IMR-90 (cell line): ENCODE measurements around the gene AHDC1. TPM values are rescaled to one million over a fixed set of nuclear protein-coding genes. Genes with fewer than 3 reads are reported as not detected.
A peak's percentile ranks its signal among the peaks of the same experiment; 100 is the strongest.

Source experiments
- ATAC-seq: fragments of 200-7000 bp; cut with Tn5 transposase; 2 replicates; pipeline ENCODE4 v1.9.1; 2020; ENCODE audit warnings: low read depth, mild to moderate bottlenecking, moderate library complexity
- BruUV-seq: library from RNA; stranded (reverse); fragments of 400-500 nt; replicated peaks from 2 replicates; lab custom pipeline; 2021; lab: Mats Ljungman, UMichigan
- CTCF ChIA-PET: fragments of 300-600 bp; formaldehyde crosslinking; extraction: SDS; loops from one replicate; lab custom pipeline; 2021; ENCODE audit warnings: antibody characterized with exemption; lab: Yijun Ruan, JAX
- POLR2A ChIA-PET: fragments of 300-600 bp; sonication (Branson Sonifier 250); formaldehyde crosslinking; loops from one replicate; lab custom pipeline; 2022; ENCODE audit warnings: antibody characterized with exemption; ENCODE audit not compliant: unreplicated experiment; lab: Charles Lee
- DNase-seq: peaks from one replicate; pipeline ENCODE4 v3.0.0; 2013
- H2AFZ ChIP-seq: replicated peaks from 2 replicates; pipeline ENCODE3; 2013; ENCODE audit warnings: low read length, mild to moderate bottlenecking; ENCODE audit not compliant: poor library complexity
- H2AK5ac ChIP-seq: 2 replicates; pipeline ENCODE4 v1.6.1; 2013; ENCODE audit warnings: low read depth, low read length, inconsistent platforms
- H2AK9ac ChIP-seq: replicated peaks from 2 replicates; pipeline ENCODE3; 2013; ENCODE audit warnings: mild to moderate bottlenecking, low read depth, low read length, moderate library complexity; ENCODE audit not compliant: poor library complexity
- H2BK120ac ChIP-seq: 2 replicates; pipeline ENCODE4 v1.6.1; 2013; ENCODE audit warnings: low read depth, low read length, inconsistent platforms
- H2BK15ac ChIP-seq: 3 replicates; pipeline ENCODE4 v1.6.1; 2013; ENCODE audit warnings: low read depth, low read length, inconsistent platforms
- H2BK20ac ChIP-seq: 2 replicates; pipeline ENCODE4 v1.6.1; 2013; ENCODE audit warnings: low read depth, mild to moderate bottlenecking, inconsistent platforms, low read length, moderate library complexity
- H2BK5ac ChIP-seq: 2 replicates; pipeline ENCODE4 v1.6.1; 2013; ENCODE audit warnings: mild to moderate bottlenecking, low read depth, low read length, inconsistent platforms; ENCODE audit not compliant: poor library complexity, severe bottlenecking
- H3K14ac ChIP-seq: replicated peaks from 2 replicates; pipeline ENCODE4 v1.6.1; 2013; ENCODE audit warnings: low read depth, low read length, inconsistent platforms
- H3K18ac ChIP-seq: 2 replicates; pipeline ENCODE4 v1.6.1; 2013; ENCODE audit warnings: low read depth, low read length, control low read depth
- H3K23ac ChIP-seq: 2 replicates; pipeline ENCODE4 v1.6.1; 2013; ENCODE audit warnings: low read depth, low read length, inconsistent platforms
- H3K27ac ChIP-seq: 2 replicates; pipeline ENCODE4 v1.5.1; 2013; ENCODE audit warnings: mild to moderate bottlenecking, control low read depth, low read length; ENCODE audit not compliant: insufficient read depth
- H3K27me3 ChIP-seq: 2 replicates; pipeline ENCODE4 v1.6.1; 2013; ENCODE audit warnings: low read length; ENCODE audit not compliant: control insufficient read depth, insufficient read depth
- H3K36me3 ChIP-seq: 2 replicates; pipeline ENCODE4 v1.6.1; 2013; ENCODE audit warnings: low read length, mixed read lengths; ENCODE audit not compliant: control insufficient read depth, insufficient read depth
- H3K4ac ChIP-seq: 2 replicates; pipeline ENCODE4 v1.6.1; 2013; ENCODE audit warnings: low read depth, low read length, inconsistent platforms
- H3K4me1 ChIP-seq: 2 replicates; pipeline ENCODE4 v1.6.1; 2013; ENCODE audit warnings: low read length, mixed read lengths; ENCODE audit not compliant: control insufficient read depth, insufficient read depth
- H3K4me2 ChIP-seq: 2 replicates; pipeline ENCODE4 v1.6.1; 2013; ENCODE audit warnings: low read depth, mild to moderate bottlenecking, control low read depth, low read length, moderate library complexity
- H3K4me3 ChIP-seq: 2 replicates; pipeline ENCODE4 v1.5.1; 2013; ENCODE audit warnings: low read depth, mild to moderate bottlenecking, control low read depth, low read length, moderate library complexity; ENCODE audit not compliant: insufficient read depth
- H3K56ac ChIP-seq: 2 replicates; pipeline ENCODE4 v1.6.1; 2013; ENCODE audit warnings: low read length, inconsistent platforms; ENCODE audit not compliant: insufficient read depth; ENCODE audit errors: extremely low read depth
- H3K79me1 ChIP-seq, 2 experiments: 2 replicates each; pipeline ENCODE4 v1.6.1; 2013; ENCODE audit warnings: low read length in 2 of 2, inconsistent platforms in 1 of 2, low read depth in 1 of 2
- H3K9ac ChIP-seq: 2 replicates; pipeline ENCODE4 v1.6.1; 2013; ENCODE audit warnings: low read depth, low read length, control low read depth
- H3K9me1 ChIP-seq: 2 replicates; pipeline ENCODE4 v1.6.1; 2013; ENCODE audit warnings: low read length, inconsistent platforms; ENCODE audit not compliant: insufficient read depth
- H3K9me3 ChIP-seq: 2 replicates; pipeline ENCODE4 v1.6.1; 2013; ENCODE audit warnings: low read length; ENCODE audit not compliant: control insufficient read depth, insufficient read depth
- H4K20me1 ChIP-seq: 2 replicates; pipeline ENCODE4 v1.6.1; 2013; ENCODE audit warnings: low read length, inconsistent platforms; ENCODE audit not compliant: insufficient read depth
- H4K5ac ChIP-seq: 2 replicates; pipeline ENCODE4 v1.6.1; 2013; ENCODE audit warnings: mild to moderate bottlenecking, low read depth, low read length, control low read depth
- H4K8ac ChIP-seq, 2 experiments: 2 replicates each; pipeline ENCODE4 v1.6.1; 2013; ENCODE audit warnings: low read depth in 2 of 2, low read length in 2 of 2, control low read depth in 1 of 2, inconsistent platforms in 1 of 2
- H4K91ac ChIP-seq: 2 replicates; pipeline ENCODE4 v1.6.1; 2013; ENCODE audit warnings: low read depth, low read length, inconsistent platforms; ENCODE audit not compliant: insufficient read depth
- MAFK ChIP-seq: IDR thresholded peaks from 2 replicates; pipeline ENCODE4 v1.6.1; 2012; ENCODE audit warnings: low read depth, low read length, improper control_type of control experiment
- MAZ ChIP-seq: IDR thresholded peaks from 2 replicates; pipeline ENCODE4 v1.6.1; 2012; ENCODE audit warnings: low read depth, mild to moderate bottlenecking, low read length, improper control_type of control experiment, moderate library complexity, borderline replicate concordance
- RFX5 ChIP-seq: IDR thresholded peaks from 2 replicates; pipeline ENCODE4 v1.8.0; 2012; ENCODE audit warnings: low read depth, mild to moderate bottlenecking, low read length, moderate library complexity
- WGBS, 2 experiments: methylation state at CpG; one replicate each; pipeline versions ENCODE4 v1.1.5 to v1.1.7; 2013; ENCODE audit warnings: missing lambda C conversion rate in 2 of 2; ENCODE audit not compliant: insufficient read length in 1 of 2; ENCODE audit errors: extremely low coverage in 2 of 2; 5-methylcytosine and 5-hydroxymethylcytosine counted together
- dilution Hi-C: fragments of 300-500 bp; cut with HindIII; formaldehyde crosslinking; loops from one replicate; pipeline ENCODE4 v1.14.3; 2018; ENCODE audit warnings: low sequenced_read_pairs; ENCODE audit not compliant: unreplicated experiment
- in situ Hi-C: fragments of 300-500 bp; cut with MboI; formaldehyde crosslinking; loops from 3 replicates; pipeline ENCODE4 v1.14.3; 2019; ENCODE audit warnings: low sequenced_read_pairs, inconsistent platforms, mixed read lengths
- intact Hi-C: fragments of 100-400 bp; cut with micrococcal nuclease; formaldehyde crosslinking; loops from 2 replicates; pipeline ENCODE4 v1.10.0; 2022
- polyA plus RNA-seq, 3 experiments: library from polyadenylated mRNA; depleted of rRNA; stranded (reverse); fragments of >200 nt; gene quantifications; 2 replicates each; pipeline ENCODE4 v1.2.3, GENCODE V29; 2012; ENCODE audit warnings: low replicate concordance in 1 of 3
- total RNA-seq: library from RNA; depleted of rRNA; stranded (reverse); fragments of >200 nt; gene quantifications from 2 replicates; pipeline ENCODE4 v1.2.3, GENCODE V29; 2012
- TF ChIP-seq, protein P1 (sequence below): conservative IDR thresholded peaks from 2 replicates; pipeline ENCODE4 v1.5.1; 2012; ENCODE audit warnings: mild to moderate bottlenecking, low read depth, low read length, improper control_type of control experiment

The AHDC1 gene
- total and polyA plus RNA-seq, 2 of the 4 experiments (the other 2 are of a cell fraction) = 2.0 to 11.6 TPM

DNA sequence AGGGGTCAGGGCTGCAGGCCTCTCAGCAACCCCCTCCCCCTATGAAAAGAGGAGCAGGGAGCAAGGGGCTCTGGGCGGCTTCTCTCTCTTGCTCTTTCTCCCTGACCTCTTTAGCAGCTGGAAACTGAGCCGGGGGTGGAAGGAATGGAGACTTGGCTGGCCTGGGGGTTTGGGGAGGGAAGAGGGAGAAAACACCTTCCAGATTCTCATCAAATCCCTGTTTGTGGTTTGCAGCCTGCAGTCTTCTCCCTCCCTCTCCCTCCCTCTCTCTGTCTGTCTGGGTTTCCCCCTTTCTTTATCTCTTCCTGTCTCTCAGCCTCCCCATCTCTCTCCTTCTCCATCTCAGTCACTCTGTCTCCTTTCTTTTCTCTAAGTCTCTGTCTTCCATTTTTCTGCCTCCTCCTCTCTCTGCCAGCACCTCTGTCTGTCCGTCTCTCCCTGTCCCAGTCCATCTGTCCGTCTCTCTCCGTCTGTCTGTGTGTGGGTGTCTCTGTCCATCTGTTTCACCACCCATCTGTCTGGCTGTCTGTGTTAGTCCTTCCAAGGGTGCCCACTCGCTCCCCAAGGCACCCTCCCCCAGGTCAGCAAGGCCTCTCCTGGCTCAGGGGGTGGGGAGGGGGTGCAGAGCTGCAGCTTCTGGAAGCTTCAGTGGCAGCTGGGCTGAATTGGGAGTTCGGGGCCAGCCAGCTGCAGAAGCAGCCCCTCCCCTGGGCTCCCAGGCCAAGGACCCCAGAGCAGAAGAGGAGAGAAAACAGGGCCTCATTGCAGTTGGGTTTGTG, 6.2 kb downstream of the AHDC1 start:
- Histone ChIP-seq H3K9me1 (peaks cover 32% of the 10 kb centered on the region), H4K5ac (no peak overlapping the region), H3K4me3 (no peak overlapping the region), H4K8ac (no peak overlapping the region; a peak in 1 of 4 replicates), H3K27me3 (no peaks in the 10 kb centered on the region), H2AK5ac (peak overlapping the region; percentile 86), H3K9me3 (no peaks in the 10 kb centered on the region), H3K36me3 (peaks cover 3% of the 10 kb centered on the region; the same call in 1 of the 2 replicates), H3K9ac (peak overlapping the region; percentile 55), H3K4me2 (peak overlapping the region; percentile 1; the same call in 1 of the 2 replicates), H4K20me1 (peaks cover 99% of the 10 kb centered on the region), H2AK9ac (peak overlapping the region; percentile 80), H2BK120ac (peak overlapping the region; percentile 43; the same call in 1 of the 2 replicates), H3K23ac (peak overlapping the region; percentile 65; the same call in 1 of the 2 replicates), H3K18ac (no peak overlapping the region), H3K27ac (peak overlapping the region; percentile 25; the same call in 1 of the 2 replicates), H2BK20ac (no peak overlapping the region), H4K91ac (peak overlapping the region; percentile 32; the same call in 1 of the 2 replicates), H3K14ac (peak overlapping the region; percentile 68; the same call in 1 of the 2 replicates), H2BK5ac (peak overlapping the region; percentile 46), H3K4ac (peak overlapping the region; percentile 83), H3K56ac (no peak overlapping the region), H3K79me1 (peaks cover 37 to 97% of the 10 kb centered on the region in 2 experiments), H3K4me1 (peaks cover 70% of the 10 kb centered on the region), H2AFZ (peak overlapping the region; percentile 54), H2BK15ac (no peak overlapping the region; the same call in 2 of the 3 replicates)
- BruUV-seq = no TSS peak
- intact Hi-C loops = no loop called here
- no peak for ATAC-seq
- peak; percentile 41 for DNase-seq
- TF ChIP-seq RFX5 (no peak), MAFK (no peak), MAZ (no peak)
- TF ChIP-seq, protein P1, sequence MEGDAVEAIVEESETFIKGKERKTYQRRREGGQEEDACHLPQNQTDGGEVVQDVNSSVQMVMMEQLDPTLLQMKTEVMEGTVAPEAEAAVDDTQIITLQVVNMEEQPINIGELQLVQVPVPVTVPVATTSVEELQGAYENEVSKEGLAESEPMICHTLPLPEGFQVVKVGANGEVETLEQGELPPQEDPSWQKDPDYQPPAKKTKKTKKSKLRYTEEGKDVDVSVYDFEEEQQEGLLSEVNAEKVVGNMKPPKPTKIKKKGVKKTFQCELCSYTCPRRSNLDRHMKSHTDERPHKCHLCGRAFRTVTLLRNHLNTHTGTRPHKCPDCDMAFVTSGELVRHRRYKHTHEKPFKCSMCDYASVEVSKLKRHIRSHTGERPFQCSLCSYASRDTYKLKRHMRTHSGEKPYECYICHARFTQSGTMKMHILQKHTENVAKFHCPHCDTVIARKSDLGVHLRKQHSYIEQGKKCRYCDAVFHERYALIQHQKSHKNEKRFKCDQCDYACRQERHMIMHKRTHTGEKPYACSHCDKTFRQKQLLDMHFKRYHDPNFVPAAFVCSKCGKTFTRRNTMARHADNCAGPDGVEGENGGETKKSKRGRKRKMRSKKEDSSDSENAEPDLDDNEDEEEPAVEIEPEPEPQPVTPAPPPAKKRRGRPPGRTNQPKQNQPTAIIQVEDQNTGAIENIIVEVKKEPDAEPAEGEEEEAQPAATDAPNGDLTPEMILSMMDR = no peak
- POLR2A ChIA-PET = no interaction called here
- dilution Hi-C loops = no loop called here
- no CpG with 5 or more reads among the region's 7 CpGs for WGBS, 2 experiments
- in situ Hi-C loops = no loop called here
- CTCF ChIA-PET = no interaction called here
